Endothelial cell of umbilical vein (primary cell): ENCODE results near the gene ARHGEF11. TPM values are rescaled to one million over a fixed set of nuclear protein-coding genes. Genes with fewer than 3 reads are reported as not detected.

ENCODE experiments used
- BruUV-seq: library from RNA; stranded (reverse); fragments of 400-500 nt; replicated peaks from 2 replicates; lab custom pipeline; 2021; lab: Mats Ljungman, UMichigan
- CTCF ChIA-PET: fragments of 300-600, 350-600 bp; sonication (Branson Sonifier 250); formaldehyde crosslinking; loops from one replicate; lab custom pipeline; 2021; ENCODE audit warnings: antibody characterized with exemption, inconsistent platforms; lab: Charles Lee
- POLR2A ChIA-PET: fragments of 300-600, 350-600 bp; sonication (Branson Sonifier 250); formaldehyde crosslinking; loops from one replicate; lab custom pipeline; 2021; ENCODE audit warnings: antibody characterized with exemption, inconsistent platforms; lab: Charles Lee
- DNase-seq: peaks from one replicate; pipeline ENCODE4 v3.0.0-alpha.2; 2011; ENCODE audit warnings: low read depth, low spot score
- FAIRE-seq: peaks from 2 replicates; lab custom pipeline; 2011; peaks lifted over from hg19 to GRCh38; lab: Jason Lieb, UNC
- H2AFZ ChIP-seq: 2 replicates; pipeline ENCODE4 v1.6.0; 2012; ENCODE audit warnings: low read depth, low read length, control low read depth, inconsistent platforms
- H3K27ac ChIP-seq: 2 replicates; pipeline ENCODE4 v1.5.1; 2011; ENCODE audit warnings: low read depth, mild to moderate bottlenecking, control low read depth, low read length, moderate library complexity; ENCODE audit not compliant: insufficient read depth
- H3K27me3 ChIP-seq, 2 experiments: 2 replicates each; pipeline versions ENCODE4 v1.6.0 to v1.6.1; 2011; ENCODE audit warnings: low read length in 2 of 2, mixed read lengths in 1 of 2; ENCODE audit not compliant: control insufficient read depth in 2 of 2, insufficient read depth in 2 of 2
- H3K36me3 ChIP-seq, 2 experiments: 2 replicates in 1 of 2; 3 replicates in 1 of 2; pipeline ENCODE4 v1.5.1; 2011; ENCODE audit warnings: low read length in 2 of 2, mild to moderate bottlenecking in 1 of 2, moderate library complexity in 1 of 2; ENCODE audit not compliant: control insufficient read depth in 2 of 2, insufficient read depth in 2 of 2; ENCODE audit errors: extremely low read depth in 1 of 2
- H3K4me1 ChIP-seq: 3 replicates; pipeline ENCODE4 v1.5.1; 2011; ENCODE audit warnings: mild to moderate bottlenecking, low read length; ENCODE audit not compliant: control insufficient read depth, insufficient read depth; ENCODE audit errors: extremely low read depth
- H3K4me2 ChIP-seq: 2 replicates; pipeline ENCODE4 v1.6.1; 2011; ENCODE audit warnings: low read length, control low read depth, mixed read lengths; ENCODE audit not compliant: insufficient read depth
- H3K4me3 ChIP-seq, 3 experiments: fragments of 200-600 bp in 1 of 3; sonication (generic), shearing (Covaris generic) in 1 of 3; replicated peaks in 1 of 3; 2 replicates each; pipeline ENCODE4 v1.5.1; 2011 to 2016; ENCODE audit warnings: control low read depth in 3 of 3, low read length in 3 of 3, mild to moderate bottlenecking in 2 of 3, inconsistent platforms in 1 of 3, low read depth in 1 of 3, moderate library complexity in 1 of 3; ENCODE audit not compliant: insufficient read depth in 1 of 3
- H3K79me2 ChIP-seq: 2 replicates; pipeline ENCODE4 v1.6.0; 2012; ENCODE audit warnings: low read length, inconsistent platforms; ENCODE audit not compliant: control insufficient read depth, insufficient read depth
- H3K9ac ChIP-seq: replicated peaks from 2 replicates; pipeline ENCODE3; 2011; ENCODE audit warnings: low read length, control low read depth; ENCODE audit not compliant: insufficient read depth; ENCODE audit errors: extremely low read depth
- H3K9me1 ChIP-seq: replicated peaks from 3 replicates; pipeline ENCODE4 v1.6.0; 2011; ENCODE audit warnings: mild to moderate bottlenecking, low read length; ENCODE audit not compliant: control insufficient read depth, insufficient read depth; ENCODE audit errors: extremely low read depth
- H3K9me3 ChIP-seq: replicated peaks from 2 replicates; pipeline ENCODE4 v1.5.1; 2012; ENCODE audit warnings: low read length, inconsistent platforms; ENCODE audit not compliant: control insufficient read depth, insufficient read depth
- H4K20me1 ChIP-seq: replicated peaks from 2 replicates; pipeline ENCODE3; 2011; ENCODE audit warnings: mild to moderate bottlenecking, low read length; ENCODE audit not compliant: control insufficient read depth, insufficient read depth; ENCODE audit errors: extremely low read depth
- CTCF ChIP-seq, 2 donors: IDR thresholded peaks; 1 replicate in 1 of 2; 2 replicates in 1 of 2; pipeline ENCODE4 v1.5.1; 2011; ENCODE audit warnings: low read length in 2 of 2, mild to moderate bottlenecking in 2 of 2, moderate library complexity in 2 of 2, control low read depth in 1 of 2, inconsistent platforms in 1 of 2, low read depth in 1 of 2; ENCODE audit not compliant: insufficient read depth in 1 of 2; ENCODE audit errors: extremely low read depth in 1 of 2
- FOS ChIP-seq: IDR thresholded peaks from 2 replicates; pipeline ENCODE4 v1.6.1; 2011; ENCODE audit warnings: mild to moderate bottlenecking, low read length, moderate library complexity, borderline replicate concordance; ENCODE audit not compliant: insufficient read depth
- GATA2 ChIP-seq: IDR thresholded peaks from 2 replicates; pipeline ENCODE4 v1.7.0; 2011; ENCODE audit warnings: low read depth, mild to moderate bottlenecking, moderate library complexity, mixed read lengths, low read length; ENCODE audit not compliant: insufficient read length, insufficient read depth
- JUN ChIP-seq: IDR thresholded peaks from 2 replicates; pipeline ENCODE4 v1.6.1; 2011; ENCODE audit warnings: borderline replicate concordance, low read depth; ENCODE audit not compliant: insufficient read length, insufficient read depth
- MAX ChIP-seq: IDR thresholded peaks from 2 replicates; pipeline ENCODE4 v1.6.1; 2011; ENCODE audit not compliant: insufficient read depth, insufficient read length
- MYC ChIP-seq: IDR thresholded peaks from one replicate; pipeline ENCODE4 v1.6.1; 2011; ENCODE audit warnings: mild to moderate bottlenecking, low read depth, low read length
- POLR2AphosphoS5 ChIP-seq: IDR thresholded peaks from 2 replicates; pipeline ENCODE4 v1.6.1; 2012; ENCODE audit warnings: low read depth, mild to moderate bottlenecking, control low read depth, low read length, moderate library complexity; ENCODE audit not compliant: insufficient read depth
- dilution Hi-C: fragments of 300-500 bp; cut with MboI; formaldehyde crosslinking; loops from one replicate; pipeline ENCODE4 v1.15.0; 2019; ENCODE audit warnings: low sequenced_read_pairs; ENCODE audit not compliant: extremely low pct_ligation_motif_present
- intact Hi-C: fragments of 100-400 bp; cut with micrococcal nuclease; formaldehyde crosslinking; loops from one replicate; pipeline ENCODE4 v1.10.0; 2022
- polyA plus RNA-seq, 4 experiments: library from polyadenylated mRNA; depleted of rRNA in 3 of 4; stranded (reverse) in 3 of 4; unstranded in 1 of 4; fragments of >200 nt; gene quantifications; 2 replicates each; pipeline versions ENCODE4 v1.2.1 to v1.2.3, GENCODE V29; 2011 to 2012; ENCODE audit warnings: missing spikeins in 1 of 4
- total RNA-seq: library from RNA; stranded (reverse); gene quantifications from 2 replicates; pipeline ENCODE4 v1.2.3, GENCODE V29; 2021

Gene ARHGEF11
- total and polyA plus RNA-seq, 2 donors (not counting 3 experiments of a cell fraction or from before 2014, with no cell fraction given): 18.2 to 28.0 TPM

- Histone ChIP-seq H3K4me2 (peak overlapping the region; percentile 26), H2AFZ (peak overlapping the region; percentile 43), H3K4me3 (no peak overlapping the region), H4K20me1 (no peaks in the 10 kb centered on the region), H3K27me3 (no peaks in the 10 kb centered on the region), H3K9me3 (no peaks in the 10 kb centered on the region), H3K9me1 (no peaks in the 10 kb centered on the region), H3K79me2 (peaks cover 39% of the 10 kb centered on the region), H3K36me3 (no peaks in the 10 kb centered on the region), H3K27ac (peak overlapping the region; percentile 64), H3K9ac (no peak overlapping the region), H3K4me1 (peaks cover 31% of the 10 kb centered on the region)
- DNase-seq (peak; percentile 87), FAIRE-seq (peak; percentile 92)
- intact Hi-C loops (loop anchor here (1.0 to 10.0 kb wide), 5 partner anchors 28 to 388 kb away; partner anchors contain the start of genes LRRC71, MEF2D and MRPL24), dilution Hi-C loops (no loop called here)
- TF ChIP-seq FOS: no peak
- no peak for TF ChIP-seq MAX
- no peak for TF ChIP-seq GATA2
- TF ChIP-seq CTCF (IDR thresholded peaks at IDR 0.05; ENCODE audit: extremely low read depth in 1 of 2, insufficient read depth in 1 of 2, low read depth in 1 of 2, low read length in 2 of 2): peak; percentile 91 to 97
- peak; percentile 40 for TF ChIP-seq POLR2AphosphoS5
- no peak for TF ChIP-seq MYC
- TF ChIP-seq JUN: no peak
- CTCF ChIA-PET: interaction anchor here (0.6 to 8.4 kb wide), 22 partner anchors 9 to 212 kb away, joined by 3 to 312 read pairs (median 8); partner anchors contain the start of genes HDGF, INSRR, ISG20L2 and LRRC71
- no TSS peak for BruUV-seq
- POLR2A ChIA-PET: interaction anchor here (0.7 kb wide), 1 partner anchor 11 kb away, joined by 6 read pairs; no protein-coding TSS in a partner anchor
These were observed 153.1 kb downstream of the ARHGEF11 start for GRCh38 chr1:156892190-156893047.
